HPDE6-E6E7 (cell line): ENCODE data around the gene MVB12A.

Experiments used
- DNase-seq: peaks from one replicate; pipeline ENCODE4 v3.0.0; 2011; ENCODE audit warnings: missing footprints; ENCODE audit errors: extremely low spot score

MVB12A gene

GRCh38 chr19:17404621-17405249 is 15.1 kb upstream of the MVB12A start:
- no peak for DNase-seq

DNA sequence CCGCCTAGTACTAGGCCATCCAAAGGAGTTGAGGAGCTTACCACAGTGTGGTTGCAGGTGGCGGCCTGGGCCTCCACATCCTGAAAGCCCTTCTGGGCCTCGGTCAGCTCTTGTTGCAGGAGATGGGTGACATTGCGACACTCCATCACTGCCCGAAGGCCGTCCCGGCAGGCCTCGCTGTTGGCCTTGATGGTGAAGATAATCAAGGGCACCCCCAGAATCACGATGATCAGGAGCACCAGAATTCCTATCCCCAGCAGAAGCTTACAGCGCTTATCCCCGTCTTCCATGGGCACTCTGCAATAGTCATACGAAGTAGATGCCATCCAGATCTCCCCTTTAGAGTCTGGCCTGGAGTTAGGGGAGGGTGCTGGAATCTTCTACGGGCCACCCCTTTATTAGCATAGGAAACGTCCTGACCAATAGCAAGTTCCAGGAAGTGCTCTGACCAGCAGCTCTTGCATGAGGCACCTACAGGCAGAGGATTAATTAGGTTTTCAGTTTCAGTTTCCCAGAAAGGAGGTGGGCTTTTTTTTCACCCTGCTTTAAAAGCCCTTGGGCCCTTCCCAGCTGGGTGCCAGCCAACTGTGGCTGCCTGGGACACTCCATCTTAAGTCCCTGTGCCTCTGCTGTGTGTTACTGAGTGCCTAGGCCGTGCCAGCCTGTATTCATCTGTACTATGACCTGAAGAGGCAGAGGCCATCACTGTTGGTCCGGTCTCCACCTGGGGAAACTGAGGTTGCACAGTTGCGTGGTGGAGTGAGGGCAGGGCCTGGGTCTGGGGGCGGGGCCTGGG is 14.4 kb upstream of the MVB12A start, which contains the start of gene BST2:
Gene BST2 (minus strand): TSS at position 381 of the 796 bp plus-strand sequence. CDS start 55 bp downstream, at position 326.
- peak; percentile 98 for DNase-seq

DNA sequence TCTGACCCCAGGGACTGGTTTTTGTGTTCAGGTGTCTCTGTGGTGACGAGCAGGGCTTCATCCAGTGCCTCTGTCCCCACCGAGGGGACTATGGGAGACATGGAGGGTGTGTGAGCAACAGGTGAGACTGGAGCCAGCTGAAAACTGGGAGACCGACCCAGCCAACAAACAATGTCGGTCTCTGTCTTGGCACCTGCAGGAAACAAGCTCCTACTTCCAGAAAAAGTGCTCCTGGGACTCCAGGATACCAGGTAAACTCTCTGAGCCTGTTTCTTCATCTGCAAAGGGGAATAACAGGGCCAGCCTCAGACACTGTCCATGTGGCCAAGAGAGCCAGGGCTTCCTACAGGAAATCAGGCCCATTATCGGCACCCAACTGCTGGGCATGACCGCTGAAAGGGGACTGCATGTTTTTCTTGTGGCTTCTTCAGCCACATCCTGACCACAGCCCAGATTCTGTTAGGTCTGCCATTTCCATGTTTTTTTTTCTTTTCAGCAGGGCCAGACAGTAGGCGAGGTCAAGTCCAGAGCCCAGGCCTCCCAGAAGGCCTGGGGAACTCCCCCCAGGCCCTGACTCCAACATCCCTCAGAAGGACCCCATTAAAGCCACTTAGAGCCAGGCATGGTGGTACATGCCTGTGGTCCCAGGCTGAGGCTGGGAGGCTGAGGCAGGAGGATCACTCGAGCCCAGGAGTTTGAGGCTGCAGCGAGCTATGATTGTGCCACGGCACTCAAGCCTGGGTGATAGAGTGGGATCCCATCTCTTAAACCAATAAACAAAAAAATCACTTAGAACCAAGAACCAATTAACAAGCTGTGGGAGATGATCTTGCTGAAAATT is 13.6 kb upstream of the MVB12A start:
- DNase-seq, result no peak

- DNase-seq, result no peak
Measured at GRCh38 chr19:17406887-17407196, 13.0 kb upstream of the MVB12A start.

- no peak for DNase-seq
Measured at GRCh38 chr19:17409990-17410389, 9.9 kb upstream of the MVB12A start.

DNA sequence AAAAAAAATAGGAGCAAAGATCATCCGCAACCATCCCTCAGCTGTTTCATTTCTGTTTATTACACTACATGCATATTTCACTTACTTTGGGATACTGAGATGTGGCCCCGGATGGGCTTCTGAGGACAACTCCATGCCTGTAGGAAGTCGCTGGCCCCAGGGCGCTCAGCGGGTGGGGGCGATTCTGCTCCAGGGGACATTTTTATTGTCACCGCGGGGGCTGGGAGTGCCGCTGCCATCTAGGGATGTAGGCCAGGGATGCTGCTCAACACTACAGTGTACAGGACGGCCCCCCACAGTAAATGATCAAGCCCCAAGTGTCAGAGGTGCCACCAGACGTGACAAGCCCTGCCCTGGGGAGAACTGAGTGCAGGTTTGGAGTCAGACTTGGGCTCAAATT is 8.0 kb upstream of the MVB12A start:
- DNase-seq, result no peak

DNA sequence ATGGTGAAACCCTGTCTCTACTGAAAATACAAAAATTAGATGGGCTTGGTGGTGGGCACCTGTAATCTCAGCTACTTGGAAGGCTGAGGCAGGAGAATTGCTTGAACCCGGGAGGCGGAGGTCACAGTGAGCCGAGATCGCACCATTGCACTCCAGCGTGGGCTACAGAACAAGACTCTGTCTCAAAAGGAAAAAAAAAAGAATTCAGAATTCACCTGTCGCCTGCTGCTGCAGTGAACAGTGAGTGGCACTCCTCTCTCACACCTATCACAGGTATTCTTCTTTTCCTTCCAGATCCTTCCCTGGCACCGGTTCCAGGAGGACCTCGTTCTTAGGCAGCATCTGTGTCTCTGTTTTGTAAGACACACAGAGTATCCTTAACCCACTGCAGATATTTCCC is 5.8 kb upstream of the MVB12A start:
- no peak for DNase-seq

- DNase-seq, result no peak
Measured at GRCh38 chr19:17415121-17415520, 4.7 kb upstream of the MVB12A start.

DNA sequence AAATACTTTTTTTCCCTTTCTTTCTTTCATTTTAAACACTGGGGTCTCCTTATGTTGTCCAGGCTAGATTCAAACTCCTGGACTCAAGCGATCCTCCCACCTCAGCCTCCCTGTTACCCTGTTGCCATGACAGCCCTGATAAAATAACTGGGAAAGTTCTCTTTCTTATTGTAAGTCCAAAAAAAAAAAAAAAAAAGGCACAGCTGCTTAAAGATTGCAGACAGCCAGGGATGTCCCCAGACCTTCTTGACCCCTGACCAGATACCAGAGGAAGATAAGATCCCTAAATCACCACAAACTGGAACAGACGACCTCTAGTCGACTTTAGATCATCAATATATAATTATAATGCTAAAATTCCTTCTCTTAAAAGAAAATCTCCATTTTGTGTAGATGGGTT is 1.1 kb upstream of the MVB12A start:
- DNase-seq, result no peak

- no peak for DNase-seq
Measured at GRCh38 chr19:17419154-17419620, 660 bp upstream of the MVB12A start.

- no peak for DNase-seq
Measured at GRCh38 chr19:17420475-17420924, 653 bp downstream of the MVB12A start.

DNA sequence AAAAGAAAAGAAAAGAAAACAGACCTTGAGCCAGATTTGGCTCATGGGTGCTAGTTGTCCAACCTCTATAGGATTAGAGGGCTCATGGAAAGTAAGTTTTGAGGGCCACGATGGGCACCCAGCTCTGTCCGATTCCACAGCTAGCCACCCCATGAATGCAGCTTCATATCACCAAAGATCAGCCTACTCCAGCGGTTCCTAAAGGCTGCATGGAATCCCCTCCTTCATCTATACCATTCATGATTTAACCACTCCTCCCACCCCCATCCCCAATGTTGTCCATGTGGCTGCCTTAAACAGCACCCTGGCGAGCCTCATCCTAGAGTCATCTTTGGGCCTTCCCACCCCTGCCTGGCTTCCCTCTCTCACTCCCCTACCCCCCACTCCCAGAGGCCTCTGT is 2.1 kb downstream of the MVB12A start:
- no peak for DNase-seq

DNA sequence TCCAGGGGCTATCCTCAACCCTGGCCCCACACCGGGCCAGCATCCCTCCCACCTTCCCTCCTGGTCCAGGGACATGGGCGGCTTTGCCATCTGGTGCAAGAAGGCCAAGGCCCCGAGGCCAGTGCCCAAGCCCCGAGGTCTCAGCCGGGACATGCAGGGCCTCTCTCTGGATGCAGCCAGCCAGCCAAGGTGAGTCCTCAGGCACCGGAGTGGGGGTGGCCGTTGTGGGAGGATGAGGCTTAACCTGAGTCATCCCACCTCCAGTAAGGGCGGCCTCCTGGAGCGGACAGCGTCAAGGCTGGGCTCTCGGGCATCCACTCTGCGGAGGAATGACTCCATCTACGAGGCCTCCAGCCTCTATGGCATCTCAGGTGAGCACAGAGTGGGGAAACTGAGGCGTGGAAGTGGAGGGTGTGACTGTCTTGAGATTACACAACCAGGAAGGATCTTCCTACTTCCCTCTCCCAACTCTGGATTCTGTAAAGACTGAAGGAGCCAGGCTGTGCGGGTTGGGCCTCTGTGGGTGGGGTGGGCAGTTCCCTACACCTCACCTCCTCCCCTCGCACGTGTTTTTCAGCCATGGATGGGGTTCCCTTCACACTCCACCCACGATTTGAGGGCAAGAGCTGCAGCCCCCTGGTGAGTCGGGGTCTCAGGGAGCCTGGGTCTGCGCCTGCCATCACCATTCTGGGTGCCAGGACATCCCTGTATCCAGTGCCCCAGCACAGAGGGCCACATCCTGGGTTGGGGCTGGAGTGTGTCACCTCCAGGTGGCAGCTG is 3.8 kb downstream of the MVB12A start:
- DNase-seq, result no peak

- DNase-seq, result no peak
Measured at GRCh38 chr19:17424743-17425365, 5.0 kb downstream of the MVB12A start.

DNA sequence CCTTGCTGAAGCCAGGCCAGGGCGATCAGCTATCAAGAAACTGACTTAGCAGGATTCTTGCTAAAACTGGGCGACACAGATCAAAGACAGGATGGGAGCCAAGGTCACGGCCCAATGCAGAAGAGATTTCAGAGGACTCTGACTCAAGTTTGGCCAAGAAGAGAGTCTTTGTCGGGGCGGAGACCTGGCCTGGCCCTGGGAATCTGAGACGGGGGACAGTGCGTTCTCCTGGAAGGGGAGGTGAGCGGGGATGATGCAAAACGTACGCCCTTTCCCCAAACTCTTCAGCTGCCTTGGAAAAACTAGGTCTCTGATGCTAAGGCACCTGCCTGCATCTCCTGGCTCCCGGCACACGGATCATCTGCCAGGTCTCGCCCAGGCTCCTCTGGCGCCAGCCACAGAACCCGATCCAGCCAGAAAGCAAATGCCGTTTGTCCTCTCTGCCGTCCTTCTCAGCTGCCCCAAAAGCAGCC is 9.8 kb downstream of the MVB12A start:
- no peak for DNase-seq

GRCh38 chr19:17431417-17431816 is 11.6 kb downstream of the MVB12A start:
- no peak for DNase-seq

- DNase-seq, result no peak
Measured at GRCh38 chr19:17435218-17435617, 15.4 kb downstream of the MVB12A start.

GRCh38 chr19:17436094-17436873 is 16.4 kb downstream of the MVB12A start:
- no peak for DNase-seq

GRCh38 chr19:17436874-17437267 is 17.0 kb downstream of the MVB12A start:
- no peak for DNase-seq
